GM12872 (cell line): Measurements from ENCODE around the gene HTR3B.

Experiments
- TF ChIP-seq, protein P1 (sequence below): IDR thresholded peaks from 3 replicates; pipeline ENCODE4 v1.5.1; 2011; ENCODE audit warnings: low read depth, mild to moderate bottlenecking, low read length, moderate library complexity; ENCODE audit not compliant: insufficient read depth

The HTR3B gene

GRCh38 chr11:113977071-113977490 is 72.5 kb downstream of the HTR3B start:
- TF ChIP-seq, protein P1, sequence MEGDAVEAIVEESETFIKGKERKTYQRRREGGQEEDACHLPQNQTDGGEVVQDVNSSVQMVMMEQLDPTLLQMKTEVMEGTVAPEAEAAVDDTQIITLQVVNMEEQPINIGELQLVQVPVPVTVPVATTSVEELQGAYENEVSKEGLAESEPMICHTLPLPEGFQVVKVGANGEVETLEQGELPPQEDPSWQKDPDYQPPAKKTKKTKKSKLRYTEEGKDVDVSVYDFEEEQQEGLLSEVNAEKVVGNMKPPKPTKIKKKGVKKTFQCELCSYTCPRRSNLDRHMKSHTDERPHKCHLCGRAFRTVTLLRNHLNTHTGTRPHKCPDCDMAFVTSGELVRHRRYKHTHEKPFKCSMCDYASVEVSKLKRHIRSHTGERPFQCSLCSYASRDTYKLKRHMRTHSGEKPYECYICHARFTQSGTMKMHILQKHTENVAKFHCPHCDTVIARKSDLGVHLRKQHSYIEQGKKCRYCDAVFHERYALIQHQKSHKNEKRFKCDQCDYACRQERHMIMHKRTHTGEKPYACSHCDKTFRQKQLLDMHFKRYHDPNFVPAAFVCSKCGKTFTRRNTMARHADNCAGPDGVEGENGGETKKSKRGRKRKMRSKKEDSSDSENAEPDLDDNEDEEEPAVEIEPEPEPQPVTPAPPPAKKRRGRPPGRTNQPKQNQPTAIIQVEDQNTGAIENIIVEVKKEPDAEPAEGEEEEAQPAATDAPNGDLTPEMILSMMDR: no peak

DNA sequence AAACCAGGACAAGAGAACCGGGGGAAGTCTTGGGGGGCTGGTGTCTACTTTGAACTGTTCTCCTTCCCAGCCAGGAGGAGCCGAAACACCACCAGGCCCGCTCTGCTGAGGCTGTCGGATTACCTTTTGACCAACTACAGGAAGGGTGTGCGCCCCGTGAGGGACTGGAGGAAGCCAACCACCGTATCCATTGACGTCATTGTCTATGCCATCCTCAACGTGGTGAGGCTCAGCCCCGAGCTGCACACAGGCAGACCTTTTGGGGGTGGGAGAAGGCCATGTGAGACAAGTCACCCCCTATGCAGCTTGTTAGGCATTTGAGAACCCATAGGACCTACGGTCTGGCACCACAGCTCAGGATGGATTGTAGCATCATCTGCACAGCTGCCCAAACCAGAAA is 73.1 kb downstream of the HTR3B start:
- TF ChIP-seq, protein P1: no peak

GRCh38 chr11:113979431-113979830 is 74.8 kb downstream of the HTR3B start:
- TF ChIP-seq, protein P1: no peak

GRCh38 chr11:113980785-113981184 is 76.2 kb downstream of the HTR3B start:
- TF ChIP-seq, protein P1: no peak

DNA sequence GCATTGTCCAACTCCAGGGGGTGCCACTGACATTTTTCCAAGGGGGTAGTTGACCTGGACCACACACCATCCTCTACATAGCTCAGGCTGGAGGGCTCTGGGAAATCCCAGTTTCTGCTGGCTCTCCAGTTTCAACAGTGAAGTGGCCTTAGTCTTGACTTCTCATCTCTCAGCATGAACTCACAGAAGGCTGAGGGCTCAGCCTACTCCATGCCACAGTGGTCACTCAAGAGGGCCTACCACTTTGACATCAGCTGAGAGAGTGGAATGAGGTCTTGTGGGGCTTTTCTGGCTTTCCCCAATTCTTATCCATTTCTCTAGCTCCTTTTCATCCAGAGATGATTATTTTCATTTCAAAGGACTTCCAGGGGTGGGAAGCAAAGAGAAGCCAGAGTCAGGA is 77.7 kb downstream of the HTR3B start:
- TF ChIP-seq, protein P1: no peak

DNA sequence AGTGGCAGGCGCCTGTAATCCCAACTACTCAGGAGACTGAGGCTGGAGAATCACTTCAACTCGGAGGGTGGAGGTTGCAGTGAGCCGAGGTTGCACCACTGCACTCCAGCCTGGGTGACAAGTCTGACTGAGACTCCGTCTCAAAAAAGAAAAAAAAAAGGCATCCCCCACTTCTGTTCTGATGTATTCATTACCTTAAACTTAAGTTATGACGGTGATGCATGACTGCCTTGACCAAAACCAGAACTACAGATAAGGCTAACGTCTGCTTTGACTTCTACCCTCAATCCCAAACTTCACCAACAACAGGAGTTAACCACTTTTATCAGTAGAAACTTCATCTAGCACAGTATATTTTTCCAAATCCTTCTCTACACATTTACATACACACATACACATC is 80.2 kb downstream of the HTR3B start:
- TF ChIP-seq, protein P1: no peak

DNA sequence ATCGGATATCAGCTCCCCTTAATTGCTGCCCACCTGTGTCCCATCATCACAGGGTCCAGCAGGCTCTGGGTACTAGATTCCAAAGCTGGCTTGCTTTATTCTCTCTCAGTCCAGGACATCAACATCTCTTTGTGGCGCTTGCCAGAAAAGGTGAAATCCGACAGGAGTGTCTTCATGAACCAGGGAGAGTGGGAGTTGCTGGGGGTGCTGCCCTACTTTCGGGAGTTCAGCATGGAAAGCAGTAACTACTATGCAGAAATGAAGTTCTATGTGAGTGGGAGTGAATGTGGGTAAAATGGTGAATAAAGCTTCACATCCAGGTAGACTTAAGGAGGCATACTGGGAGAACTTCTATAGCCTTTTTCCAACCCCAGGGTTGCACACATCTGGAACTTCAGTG is 81.3 kb downstream of the HTR3B start:
- TF ChIP-seq, protein P1: no peak
